HCT116 (cell line): Measurements from ENCODE around the gene KRTAP9-1. TPM values are rescaled to one million over a fixed set of nuclear protein-coding genes. Genes with fewer than 3 reads are reported as not detected.

Experiments
- ATAC-seq: fragments of 200-7000 bp; cut with Tn5 transposase; 2 replicates; pipeline ENCODE4 v1.9.1; 2020; ENCODE audit warnings: mild to moderate bottlenecking, moderate library complexity
- BruUV-seq: library from RNA; stranded (reverse); fragments of 400-500 nt; replicated peaks from 2 replicates; lab custom pipeline; 2021; lab: Mats Ljungman, UMichigan
- CTCF ChIA-PET: fragments of 300-600 bp; sonication (Branson Sonifier 250); formaldehyde crosslinking; loops from one replicate; lab custom pipeline; 2021; ENCODE audit warnings: antibody characterized with exemption; lab: Charles Lee
- POLR2A ChIA-PET: fragments of 300-600, 350-600 bp; sonication (Branson Sonifier 250); formaldehyde crosslinking; loops from one replicate; lab custom pipeline; 2021; ENCODE audit warnings: antibody characterized with exemption; lab: Charles Lee
- RAD21 ChIA-PET, 2 experiments: fragments of 300-600 bp; sonication (Branson Sonifier 250); formaldehyde crosslinking; loops; one replicate each; lab custom pipeline; 2023; ENCODE audit warnings: low total read pairs in 2 of 2; ENCODE audit not compliant: uncharacterized antibody in 2 of 2, unreplicated experiment in 2 of 2, low non-redundant PET in 1 of 2; lab: Charles Lee
- DNase-seq: peaks from one replicate; pipeline ENCODE4 v3.0.0-alpha.2; 2010; ENCODE audit warnings: low read depth, low spot score
- H2AFZ ChIP-seq: fragments of 200-600 bp; shearing (Covaris generic), sonication (generic); 2 replicates; pipeline ENCODE4 v1.6.1; 2017; ENCODE audit warnings: low read depth, mixed run types, mixed read lengths, antibody characterized with exemption, low read length; ENCODE audit not compliant: poor library complexity, severe bottlenecking
- H3K27ac ChIP-seq: 2 replicates; pipeline ENCODE4 v1.5.1; 2012; ENCODE audit warnings: low read depth, low read length
- H3K27me3 ChIP-seq: fragments of 200-600 bp; sonication (generic); 2 replicates; pipeline ENCODE4 v1.6.1; 2016; ENCODE audit warnings: mixed run types, low read length, mixed read lengths; ENCODE audit not compliant: insufficient read depth
- H3K36me3 ChIP-seq, 2 experiments: fragments of 200-500 bp in 1 of 2; fragments of 200-600 bp in 1 of 2; sonication (Bioruptor generic) in 1 of 2; sonication (generic) in 1 of 2; 2 replicates each; pipeline versions ENCODE4 v1.5.1 to v1.6.1; 2014 to 2016; ENCODE audit warnings: low read length in 2 of 2, inconsistent platforms in 1 of 2, mixed read lengths in 1 of 2, mixed run types in 1 of 2; ENCODE audit not compliant: insufficient read depth in 2 of 2, control insufficient read depth in 1 of 2
- H3K4me1 ChIP-seq, 2 experiments: fragments of 200-600 bp in 1 of 2; sonication (generic) in 1 of 2; 2 replicates each; pipeline versions ENCODE4 v1.5.1 to v1.6.1; 2012 to 2017; ENCODE audit warnings: low read length in 2 of 2, inconsistent platforms in 1 of 2, mild to moderate bottlenecking in 1 of 2, mixed read lengths in 1 of 2, mixed run types in 1 of 2, moderate library complexity in 1 of 2; ENCODE audit not compliant: insufficient read depth in 2 of 2, control insufficient read depth in 1 of 2
- H3K4me2 ChIP-seq: fragments of 200-600 bp; sonication (generic); 2 replicates; pipeline ENCODE4 v1.6.1; 2017; ENCODE audit warnings: mixed run types, low read length, mixed read lengths
- H3K4me3 ChIP-seq, 2 experiments: fragments of 200-600 bp in 1 of 2; sonication (generic) in 1 of 2; replicated peaks in 1 of 2; 2 replicates each; pipeline ENCODE4 v1.5.1; 2011 to 2016; ENCODE audit warnings: low read length in 2 of 2, control low read depth in 1 of 2, low read depth in 1 of 2, mild to moderate bottlenecking in 1 of 2, mixed read lengths in 1 of 2, mixed run types in 1 of 2
- H3K79me2 ChIP-seq: fragments of 200-600 bp; sonication (generic); 2 replicates; pipeline ENCODE4 v1.6.1; 2017; ENCODE audit warnings: mild to moderate bottlenecking, mixed run types, low read length, moderate library complexity, mixed read lengths; ENCODE audit not compliant: insufficient read depth
- H3K9ac ChIP-seq: fragments of 200-600 bp; sonication (generic); 2 replicates; pipeline ENCODE4 v1.6.1; 2016; ENCODE audit warnings: low read length, mixed read lengths
- H3K9me2 ChIP-seq: fragments of 200-600 bp; sonication (generic), shearing (Covaris generic); 2 replicates; pipeline ENCODE4 v1.6.1; 2017; ENCODE audit warnings: mixed run types, mild to moderate bottlenecking, moderate library complexity; ENCODE audit not compliant: insufficient read depth
- H3K9me3 ChIP-seq, 2 experiments: fragments of 200-500 bp in 1 of 2; fragments of 200-600 bp in 1 of 2; sonication (Bioruptor generic) in 1 of 2; sonication (generic) in 1 of 2; 2 replicates each; pipeline ENCODE4 v1.6.1; 2014 to 2017; ENCODE audit warnings: low read length in 2 of 2, mixed read lengths in 2 of 2, inconsistent platforms in 1 of 2, low read depth in 1 of 2, mild to moderate bottlenecking in 1 of 2, mixed run types in 1 of 2, moderate library complexity in 1 of 2; ENCODE audit not compliant: control insufficient read depth in 1 of 2, insufficient read depth in 1 of 2
- H4K20me1 ChIP-seq: fragments of 200-600 bp; sonication (generic), shearing (Covaris generic); 2 replicates; pipeline ENCODE4 v1.6.1; 2017; ENCODE audit warnings: mixed run types, mild to moderate bottlenecking, moderate library complexity; ENCODE audit not compliant: insufficient read depth
- CBX3 ChIP-seq: IDR thresholded peaks from 2 replicates; pipeline ENCODE4 v1.6.1; 2012; ENCODE audit warnings: low read depth
- EGR1 ChIP-seq: IDR thresholded peaks from 2 replicates; pipeline ENCODE4 v1.6.1; 2012; ENCODE audit warnings: low read depth
- ELF1 ChIP-seq: IDR thresholded peaks from 2 replicates; pipeline ENCODE4 v1.6.1; 2012; ENCODE audit warnings: low read depth, borderline replicate concordance
- EZH2 ChIP-seq: fragments of 200-600 bp; sonication (generic); IDR thresholded peaks from 2 replicates; pipeline ENCODE4 v1.6.1; 2017; ENCODE audit warnings: antibody characterized with exemption, mixed run types
- FOSL1 ChIP-seq: IDR thresholded peaks from 2 replicates; pipeline ENCODE4 v1.6.1; 2012; ENCODE audit warnings: low read depth
- JUND ChIP-seq: IDR thresholded peaks from 2 replicates; pipeline ENCODE4 v1.6.1; 2012
- POLR2A ChIP-seq: IDR thresholded peaks from 2 replicates; pipeline ENCODE4 v1.7.0; 2011; ENCODE audit warnings: borderline replicate concordance; ENCODE audit not compliant: insufficient read depth, insufficient read length; ENCODE audit errors: extremely low read depth
- POLR2AphosphoS5 ChIP-seq: IDR thresholded peaks from 2 replicates; pipeline ENCODE4 v1.6.1; 2011; ENCODE audit warnings: mild to moderate bottlenecking, low read depth, low read length, moderate library complexity
- RAD21 ChIP-seq: IDR thresholded peaks from 2 replicates; pipeline ENCODE4 v1.6.1; 2012; ENCODE audit warnings: low read depth, mild to moderate bottlenecking
- SP1 ChIP-seq: IDR thresholded peaks from 2 replicates; pipeline ENCODE4 v1.6.1; 2012; ENCODE audit warnings: low read depth
- SRF ChIP-seq: IDR thresholded peaks from 2 replicates; pipeline ENCODE4 v1.6.1; 2012; ENCODE audit warnings: low read depth
- TCF7L2 ChIP-seq: IDR thresholded peaks from 2 replicates; pipeline ENCODE4 v1.7.0; 2011; ENCODE audit warnings: borderline replicate concordance, inconsistent platforms; ENCODE audit not compliant: insufficient read depth, insufficient read length; ENCODE audit errors: extremely low read depth
- ZNF274 ChIP-seq: fragments of 200-500 bp; sonication (Bioruptor generic); IDR thresholded peaks from 2 replicates; pipeline ENCODE4 v1.6.1; 2014; ENCODE audit warnings: mild to moderate bottlenecking, low read depth, low read length, inconsistent platforms
- intact Hi-C: fragments of 100-400 bp; cut with micrococcal nuclease; formaldehyde crosslinking; loops from 2 replicates; pipeline ENCODE4 v1.10.0; 2022
- total RNA-seq: library from RNA; stranded (reverse); gene quantifications from one replicate; pipeline ENCODE4 v1.2.1, GENCODE V29; 2021; ENCODE audit not compliant: unreplicated experiment
- TF ChIP-seq, protein P1 (sequence below), 3 experiments: fragments of 200-600 bp in 1 of 3; sonication (generic) in 1 of 3; IDR thresholded peaks in 2 of 3; conservative IDR thresholded peaks in 1 of 3; 2 replicates each; pipeline ENCODE4 v1.5.1; 2012 to 2017; ENCODE audit warnings: low read depth in 2 of 3, low read length in 2 of 3, antibody characterized with exemption in 1 of 3, borderline replicate concordance in 1 of 3, control low read depth in 1 of 3, mild to moderate bottlenecking in 1 of 3, mixed read lengths in 1 of 3, mixed run types in 1 of 3, moderate library complexity in 1 of 3; ENCODE audit not compliant: insufficient read depth in 1 of 3
- TF ChIP-seq, protein P2 (sequence below): IDR thresholded peaks from 2 replicates; pipeline ENCODE4 v1.6.1; 2012
- TF ChIP-seq, protein P3 (sequence below): IDR thresholded peaks from 2 replicates; pipeline ENCODE4 v1.6.1; 2011; ENCODE audit warnings: mild to moderate bottlenecking, low read length, moderate library complexity; ENCODE audit not compliant: insufficient replicate concordance; ENCODE audit errors: extremely low read depth
- TF ChIP-seq, protein P4 (sequence below): IDR thresholded peaks from 2 replicates; pipeline ENCODE4 v1.6.1; 2012; ENCODE audit warnings: low read depth

Gene KRTAP9-1
- total RNA-seq, 1 experiment from 2014 or later, result not detected

DNA sequence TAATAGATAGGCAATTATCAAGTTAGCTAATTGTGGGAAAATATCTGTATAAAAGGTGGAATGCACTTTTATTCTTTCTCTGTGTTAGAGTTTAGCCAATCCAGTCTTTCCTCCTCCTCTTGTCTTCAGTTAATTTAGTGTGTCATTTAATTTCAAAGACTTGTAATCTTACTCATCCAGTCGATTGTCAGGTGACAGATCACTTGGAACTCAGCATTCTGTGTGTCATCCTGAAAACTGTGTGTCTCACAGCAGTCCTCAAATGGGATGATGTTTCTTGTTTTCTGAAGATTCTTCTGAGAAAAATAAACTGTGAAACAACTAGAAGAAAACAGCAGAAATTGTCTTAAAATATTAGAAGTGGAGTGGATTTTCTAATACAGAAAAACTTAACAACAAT is 4.7 kb upstream of the KRTAP9-1 start:
- RAD21 ChIA-PET, result no interaction called here
- no peak for ATAC-seq
- Histone ChIP-seq H3K27me3 (no peaks in the 10 kb centered on the region), H3K9ac (no peak overlapping the region), H3K9me2 (no peaks in the 10 kb centered on the region), H2AFZ (peak overlapping the region; percentile 24), H3K27ac (no peak overlapping the region), H3K36me3 (no peaks in the 10 kb centered on the region), H3K4me1 (peaks cover 0 to 10% of the 10 kb centered on the region in 2 experiments; a peak in 1 of 4 replicates), H3K4me2 (no peak overlapping the region), H3K79me2 (no peaks in the 10 kb centered on the region), H4K20me1 (no peaks in the 10 kb centered on the region), H3K4me3 (no peak overlapping the region), H3K9me3 (no peaks in the 10 kb centered on the region)
- no TSS peak for BruUV-seq
- POLR2A ChIA-PET, result interaction anchor here (0.6 kb wide), 1 partner anchor 281 kb away, joined by 5 read pairs; no protein-coding TSS in a partner anchor
- DNase-seq, result no peak
- CTCF ChIA-PET, result no interaction called here
- TF ChIP-seq, protein P1, sequence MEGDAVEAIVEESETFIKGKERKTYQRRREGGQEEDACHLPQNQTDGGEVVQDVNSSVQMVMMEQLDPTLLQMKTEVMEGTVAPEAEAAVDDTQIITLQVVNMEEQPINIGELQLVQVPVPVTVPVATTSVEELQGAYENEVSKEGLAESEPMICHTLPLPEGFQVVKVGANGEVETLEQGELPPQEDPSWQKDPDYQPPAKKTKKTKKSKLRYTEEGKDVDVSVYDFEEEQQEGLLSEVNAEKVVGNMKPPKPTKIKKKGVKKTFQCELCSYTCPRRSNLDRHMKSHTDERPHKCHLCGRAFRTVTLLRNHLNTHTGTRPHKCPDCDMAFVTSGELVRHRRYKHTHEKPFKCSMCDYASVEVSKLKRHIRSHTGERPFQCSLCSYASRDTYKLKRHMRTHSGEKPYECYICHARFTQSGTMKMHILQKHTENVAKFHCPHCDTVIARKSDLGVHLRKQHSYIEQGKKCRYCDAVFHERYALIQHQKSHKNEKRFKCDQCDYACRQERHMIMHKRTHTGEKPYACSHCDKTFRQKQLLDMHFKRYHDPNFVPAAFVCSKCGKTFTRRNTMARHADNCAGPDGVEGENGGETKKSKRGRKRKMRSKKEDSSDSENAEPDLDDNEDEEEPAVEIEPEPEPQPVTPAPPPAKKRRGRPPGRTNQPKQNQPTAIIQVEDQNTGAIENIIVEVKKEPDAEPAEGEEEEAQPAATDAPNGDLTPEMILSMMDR (IDR thresholded peaks at IDR 0.05 in 2 of 3, conservative IDR thresholded peaks at IDR 0.05 in 1 of 3; ENCODE audit: borderline replicate concordance in 1 of 3, insufficient read depth in 1 of 3, low read depth in 2 of 3, low read length in 2 of 3), result no peak
- TF ChIP-seq EZH2 (no peak), TCF7L2 (no peak), POLR2A (no peak), RAD21 (no peak), CBX3 (no peak), EGR1 (no peak), SRF (no peak), POLR2AphosphoS5 (no peak), JUND (no peak), FOSL1 (no peak), ZNF274 (no peak), SP1 (no peak), ELF1 (no peak)
- TF ChIP-seq, protein P2, sequence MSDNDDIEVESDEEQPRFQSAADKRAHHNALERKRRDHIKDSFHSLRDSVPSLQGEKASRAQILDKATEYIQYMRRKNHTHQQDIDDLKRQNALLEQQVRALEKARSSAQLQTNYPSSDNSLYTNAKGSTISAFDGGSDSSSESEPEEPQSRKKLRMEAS, result no peak
- TF ChIP-seq, protein P3, sequence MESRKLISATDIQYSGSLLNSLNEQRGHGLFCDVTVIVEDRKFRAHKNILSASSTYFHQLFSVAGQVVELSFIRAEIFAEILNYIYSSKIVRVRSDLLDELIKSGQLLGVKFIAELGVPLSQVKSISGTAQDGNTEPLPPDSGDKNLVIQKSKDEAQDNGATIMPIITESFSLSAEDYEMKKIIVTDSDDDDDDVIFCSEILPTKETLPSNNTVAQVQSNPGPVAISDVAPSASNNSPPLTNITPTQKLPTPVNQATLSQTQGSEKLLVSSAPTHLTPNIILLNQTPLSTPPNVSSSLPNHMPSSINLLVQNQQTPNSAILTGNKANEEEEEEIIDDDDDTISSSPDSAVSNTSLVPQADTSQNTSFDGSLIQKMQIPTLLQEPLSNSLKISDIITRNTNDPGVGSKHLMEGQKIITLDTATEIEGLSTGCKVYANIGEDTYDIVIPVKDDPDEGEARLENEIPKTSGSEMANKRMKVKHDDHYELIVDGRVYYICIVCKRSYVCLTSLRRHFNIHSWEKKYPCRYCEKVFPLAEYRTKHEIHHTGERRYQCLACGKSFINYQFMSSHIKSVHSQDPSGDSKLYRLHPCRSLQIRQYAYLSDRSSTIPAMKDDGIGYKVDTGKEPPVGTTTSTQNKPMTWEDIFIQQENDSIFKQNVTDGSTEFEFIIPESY, result no peak
- TF ChIP-seq, protein P4, sequence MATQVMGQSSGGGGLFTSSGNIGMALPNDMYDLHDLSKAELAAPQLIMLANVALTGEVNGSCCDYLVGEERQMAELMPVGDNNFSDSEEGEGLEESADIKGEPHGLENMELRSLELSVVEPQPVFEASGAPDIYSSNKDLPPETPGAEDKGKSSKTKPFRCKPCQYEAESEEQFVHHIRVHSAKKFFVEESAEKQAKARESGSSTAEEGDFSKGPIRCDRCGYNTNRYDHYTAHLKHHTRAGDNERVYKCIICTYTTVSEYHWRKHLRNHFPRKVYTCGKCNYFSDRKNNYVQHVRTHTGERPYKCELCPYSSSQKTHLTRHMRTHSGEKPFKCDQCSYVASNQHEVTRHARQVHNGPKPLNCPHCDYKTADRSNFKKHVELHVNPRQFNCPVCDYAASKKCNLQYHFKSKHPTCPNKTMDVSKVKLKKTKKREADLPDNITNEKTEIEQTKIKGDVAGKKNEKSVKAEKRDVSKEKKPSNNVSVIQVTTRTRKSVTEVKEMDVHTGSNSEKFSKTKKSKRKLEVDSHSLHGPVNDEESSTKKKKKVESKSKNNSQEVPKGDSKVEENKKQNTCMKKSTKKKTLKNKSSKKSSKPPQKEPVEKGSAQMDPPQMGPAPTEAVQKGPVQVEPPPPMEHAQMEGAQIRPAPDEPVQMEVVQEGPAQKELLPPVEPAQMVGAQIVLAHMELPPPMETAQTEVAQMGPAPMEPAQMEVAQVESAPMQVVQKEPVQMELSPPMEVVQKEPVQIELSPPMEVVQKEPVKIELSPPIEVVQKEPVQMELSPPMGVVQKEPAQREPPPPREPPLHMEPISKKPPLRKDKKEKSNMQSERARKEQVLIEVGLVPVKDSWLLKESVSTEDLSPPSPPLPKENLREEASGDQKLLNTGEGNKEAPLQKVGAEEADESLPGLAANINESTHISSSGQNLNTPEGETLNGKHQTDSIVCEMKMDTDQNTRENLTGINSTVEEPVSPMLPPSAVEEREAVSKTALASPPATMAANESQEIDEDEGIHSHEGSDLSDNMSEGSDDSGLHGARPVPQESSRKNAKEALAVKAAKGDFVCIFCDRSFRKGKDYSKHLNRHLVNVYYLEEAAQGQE, result no peak
- intact Hi-C loops, result no loop called here
